ENCODE results near the gene METTL9. TPM values are rescaled to one million over a fixed set of nuclear protein-coding genes. Genes with fewer than 3 reads are reported as not detected.
A peak's percentile ranks its signal among the peaks of the same experiment; 100 is the strongest.

METTL9 gene
- total and polyA plus RNA-seq, 2 of the 13 experiments (the other 11 are each of a cell fraction or from before 2014, with no cell fraction given), result 123 to 204 TPM

DNA sequence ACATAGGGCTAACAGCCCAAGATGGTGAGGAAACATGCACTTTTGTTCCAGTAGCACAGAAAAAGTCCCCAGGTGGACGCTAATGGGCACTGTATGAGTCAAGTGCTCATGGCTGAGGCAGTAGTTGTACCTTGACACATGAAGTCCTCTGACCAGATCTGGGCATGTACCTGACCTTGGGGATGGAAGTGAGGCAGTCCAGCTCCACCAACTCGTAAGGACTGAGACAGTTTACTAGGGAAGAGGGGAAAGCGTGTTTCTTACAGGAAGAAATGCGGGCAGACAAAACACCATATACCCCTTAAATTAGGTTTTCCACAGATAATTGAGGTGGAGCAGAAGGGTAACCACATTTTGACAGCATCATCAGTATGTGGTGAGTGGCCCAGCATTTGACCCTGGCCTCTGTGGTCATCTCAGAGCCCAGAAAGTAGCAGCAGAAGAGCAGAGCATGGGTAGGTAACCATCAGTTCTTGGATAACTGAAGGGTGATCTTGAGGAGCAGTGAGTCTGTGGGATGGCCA, 32.4 kb upstream of the METTL9 start:
- peaks cover 7 to 53% of the 10 kb centered on the region in 2 experiments for H3K27me3 ChIP-seq (ENCODE audit: control insufficient read depth in 1 of 2, insufficient read depth in 2 of 2, low read length in 2 of 2)
- ATAC-seq, result peak; percentile 36
- H2AFZ ChIP-seq (ENCODE audit: low read length), result no peak overlapping the region
- no peak overlapping the region for H3K9ac ChIP-seq (ENCODE audit: insufficient read depth, low read depth, low read length)
- FAIRE-seq, result no peak
- intact Hi-C loops (cut with micrococcal nuclease; ENCODE audit: unreplicated experiment) (no loop called here), in situ Hi-C loops (cut with HindIII; ENCODE audit: extremely low pct_ligation_motif_present, low pct_unique_long_range_greater_than_20kb) (loop anchor here (25.0 kb wide), 2 partner anchors 255 to 770 kb away; no protein-coding TSS in a partner anchor)
- CTCF ChIA-PET (ENCODE audit: low intra/inter-chr PET ratio, low total read pairs), result no interaction called here
- no peak overlapping the region for H3K4me3 ChIP-seq (replicated peaks in 1 of 3; ENCODE audit: insufficient read depth in 1 of 3, low read depth in 2 of 3, low read length in 3 of 3)
- POLR2A ChIA-PET, result no interaction called here
- H3K4me2 ChIP-seq (ENCODE audit: low read depth, low read length), result no peak overlapping the region
- H3K4me1 ChIP-seq (ENCODE audit: insufficient read depth, low read length), result peaks cover 12% of the 10 kb centered on the region
- H3K36me3 ChIP-seq (replicated peaks in 1 of 2; ENCODE audit: control insufficient read depth in 1 of 2, insufficient read depth in 2 of 2, low read length in 2 of 2), result no peaks in the 10 kb centered on the region
- DNase-seq (ENCODE audit: low spot score), result no peak
- H3K79me2 ChIP-seq (ENCODE audit: insufficient read depth, low read length), result no peaks in the 10 kb centered on the region
- WGBS (ENCODE audit: low lambda C conversion rate), result 33% methylated on average over 4 of the region's 4 CpGs
- TF ChIP-seq ZNF124 (CRISPR knock-in tag; IDR thresholded peaks at IDR 0.05), result no peak
- TF ChIP-seq ZNF83 (CRISPR knock-in tag; IDR thresholded peaks at IDR 0.05; ENCODE audit: borderline replicate concordance), result no peak
- TF ChIP-seq SAFB2 (CRISPR knock-in tag; IDR thresholded peaks at IDR 0.05; ENCODE audit: borderline replicate concordance, low read depth), result 0 out of 2 replicates have a peak, but pooled peaks have one; percentile 36
- 0 out of 2 replicates have a peak, but pooled peaks have one; percentile 59 for TF ChIP-seq ZNF546 (CRISPR knock-in tag; conservative IDR thresholded peaks at IDR 0.05)
- TF ChIP-seq JUND (CRISPR knock-in tag; IDR thresholded peaks at IDR 0.05), result 0 out of 2 replicates have a peak, but pooled peaks have one; percentile 30
- TF ChIP-seq, protein P1, sequence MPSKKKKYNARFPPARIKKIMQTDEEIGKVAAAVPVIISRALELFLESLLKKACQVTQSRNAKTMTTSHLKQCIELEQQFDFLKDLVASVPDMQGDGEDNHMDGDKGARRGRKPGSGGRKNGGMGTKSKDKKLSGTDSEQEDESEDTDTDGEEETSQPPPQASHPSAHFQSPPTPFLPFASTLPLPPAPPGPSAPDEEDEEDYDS (CRISPR knock-in tag; IDR thresholded peaks at IDR 0.05), result no peak
- TF ChIP-seq, protein P2, sequence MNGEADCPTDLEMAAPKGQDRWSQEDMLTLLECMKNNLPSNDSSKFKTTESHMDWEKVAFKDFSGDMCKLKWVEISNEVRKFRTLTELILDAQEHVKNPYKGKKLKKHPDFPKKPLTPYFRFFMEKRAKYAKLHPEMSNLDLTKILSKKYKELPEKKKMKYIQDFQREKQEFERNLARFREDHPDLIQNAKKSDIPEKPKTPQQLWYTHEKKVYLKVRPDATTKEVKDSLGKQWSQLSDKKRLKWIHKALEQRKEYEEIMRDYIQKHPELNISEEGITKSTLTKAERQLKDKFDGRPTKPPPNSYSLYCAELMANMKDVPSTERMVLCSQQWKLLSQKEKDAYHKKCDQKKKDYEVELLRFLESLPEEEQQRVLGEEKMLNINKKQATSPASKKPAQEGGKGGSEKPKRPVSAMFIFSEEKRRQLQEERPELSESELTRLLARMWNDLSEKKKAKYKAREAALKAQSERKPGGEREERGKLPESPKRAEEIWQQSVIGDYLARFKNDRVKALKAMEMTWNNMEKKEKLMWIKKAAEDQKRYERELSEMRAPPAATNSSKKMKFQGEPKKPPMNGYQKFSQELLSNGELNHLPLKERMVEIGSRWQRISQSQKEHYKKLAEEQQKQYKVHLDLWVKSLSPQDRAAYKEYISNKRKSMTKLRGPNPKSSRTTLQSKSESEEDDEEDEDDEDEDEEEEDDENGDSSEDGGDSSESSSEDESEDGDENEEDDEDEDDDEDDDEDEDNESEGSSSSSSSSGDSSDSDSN (CRISPR knock-in tag; IDR thresholded peaks at IDR 0.05), result peak; percentile 29; the same call in 1 of the 2 replicates
- TF ChIP-seq, protein P3, sequence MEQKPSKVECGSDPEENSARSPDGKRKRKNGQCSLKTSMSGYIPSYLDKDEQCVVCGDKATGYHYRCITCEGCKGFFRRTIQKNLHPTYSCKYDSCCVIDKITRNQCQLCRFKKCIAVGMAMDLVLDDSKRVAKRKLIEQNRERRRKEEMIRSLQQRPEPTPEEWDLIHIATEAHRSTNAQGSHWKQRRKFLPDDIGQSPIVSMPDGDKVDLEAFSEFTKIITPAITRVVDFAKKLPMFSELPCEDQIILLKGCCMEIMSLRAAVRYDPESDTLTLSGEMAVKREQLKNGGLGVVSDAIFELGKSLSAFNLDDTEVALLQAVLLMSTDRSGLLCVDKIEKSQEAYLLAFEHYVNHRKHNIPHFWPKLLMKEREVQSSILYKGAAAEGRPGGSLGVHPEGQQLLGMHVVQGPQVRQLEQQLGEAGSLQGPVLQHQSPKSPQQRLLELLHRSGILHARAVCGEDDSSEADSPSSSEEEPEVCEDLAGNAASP (CRISPR knock-in tag; IDR thresholded peaks at IDR 0.05; ENCODE audit: borderline replicate concordance), result no peak
- no peak for TF ChIP-seq ZNF564 (CRISPR knock-in tag; IDR thresholded peaks at IDR 0.05)
- no peak for TF ChIP-seq ZNF225 (CRISPR knock-in tag; IDR thresholded peaks at IDR 0.05)
- 0 out of 2 replicates have a peak, but pooled peaks have one; percentile 12 for TF ChIP-seq ZNF598 (CRISPR knock-in tag; IDR thresholded peaks at IDR 0.05; ENCODE audit: borderline replicate concordance)
- TF ChIP-seq KLF13 (CRISPR knock-in tag; IDR thresholded peaks at IDR 0.05), result 0 out of 2 replicates have a peak, but pooled peaks have one; percentile 41
- 0 out of 2 replicates have a peak, but pooled peaks have one; percentile 54 for TF ChIP-seq NFIB (CRISPR knock-in tag; IDR thresholded peaks at IDR 0.05; ENCODE audit: borderline replicate concordance)
- TF ChIP-seq STAT5B (CRISPR knock-in tag; IDR thresholded peaks at IDR 0.05), result no peak
- TF ChIP-seq ZNF605 (CRISPR knock-in tag; IDR thresholded peaks at IDR 0.05), result no peak; the same call in 1 of the 2 replicates
- TF ChIP-seq HES4 (CRISPR knock-in tag; IDR thresholded peaks at IDR 0.05; ENCODE audit: borderline replicate concordance), result peak; percentile 71; the same call in 1 of the 2 replicates
- TF ChIP-seq HNRNPK (IDR thresholded peaks at IDR 0.05; ENCODE audit: low read depth, low read length, poor library complexity, severe bottlenecking), result no peak
- H3K9me3 ChIP-seq (ENCODE audit: low read length), result no peaks in the 10 kb centered on the region
- no peaks in the 10 kb centered on the region for H4K20me1 ChIP-seq (ENCODE audit: insufficient read depth, low read length)
- BruUV-seq (replicated peaks), result no TSS peak
- no peak overlapping the region for H3K27ac ChIP-seq (ENCODE audit: extremely low read length, insufficient read depth, low read length)

Measured in HepG2 (cell line).